ENCODE results near the gene CSF2.

GRCh38 chr5:132059696-132060500 lies 13.7 kb upstream of the CSF2 start:
- TF ChIP-seq CTCF (IDR thresholded peaks at IDR 0.05; ENCODE audit: low read depth, low read length, poor library complexity, severe bottlenecking) (no peak), EZH2phosphoT487 (IDR thresholded peaks at IDR 0.05; ENCODE audit: borderline replicate concordance, low read length) (no peak)

Data from DOHH2 (cell line).